Liver (tissue), 9 donors: ENCODE results near the gene NAT9. TPM values are rescaled to one million over a fixed set of nuclear protein-coding genes. Genes with fewer than 3 reads are reported as not detected.
A peak's percentile ranks its signal among the peaks of the same experiment; 100 is the strongest.

Experiments used
- DNase-seq: peaks from one replicate; pipeline ENCODE4 v3.0.0-alpha.2; 2017; ENCODE audit warnings: low spot score
- H3K27ac ChIP-seq, 2 donors: one replicate each; pipeline ENCODE4 v1.7.0; 2013; ENCODE audit warnings: inconsistent platforms in 2 of 2, low read length in 2 of 2, control low read depth in 1 of 2, low read depth in 1 of 2, mild to moderate bottlenecking in 1 of 2
- H3K27me3 ChIP-seq, 4 donors: one replicate each; pipeline versions ENCODE4 v1.6.1 to v1.7.0; 2013; ENCODE audit warnings: low read length in 3 of 4, inconsistent platforms in 1 of 4, mild to moderate bottlenecking in 1 of 4, moderate library complexity in 1 of 4; ENCODE audit not compliant: control insufficient read depth in 4 of 4, insufficient read depth in 4 of 4
- H3K36me3 ChIP-seq, 4 donors: one replicate each; pipeline versions ENCODE4 v1.6.1 to v1.7.0; 2013; ENCODE audit warnings: low read length in 3 of 4, mild to moderate bottlenecking in 3 of 4, low read depth in 1 of 4, moderate library complexity in 1 of 4; ENCODE audit not compliant: control insufficient read depth in 4 of 4, insufficient read depth in 3 of 4
- H3K4me1 ChIP-seq, 4 donors: one replicate each; pipeline versions ENCODE4 v1.6.1 to v1.7.0; 2013; ENCODE audit warnings: low read length in 3 of 4, mild to moderate bottlenecking in 3 of 4, moderate library complexity in 1 of 4; ENCODE audit not compliant: control insufficient read depth in 4 of 4, insufficient read depth in 4 of 4
- H3K4me3 ChIP-seq, 3 donors: one replicate each; pipeline versions ENCODE4 v1.6.1 to v1.7.0; 2013; ENCODE audit warnings: low read length in 3 of 3, control low read depth in 1 of 3, low read depth in 1 of 3, mild to moderate bottlenecking in 1 of 3
- H3K9ac ChIP-seq, 2 donors: one replicate each; pipeline ENCODE4 v1.7.0; 2013; ENCODE audit warnings: low read length in 2 of 2, mild to moderate bottlenecking in 2 of 2, moderate library complexity in 2 of 2, control low read depth in 1 of 2, low read depth in 1 of 2
- H3K9me3 ChIP-seq, 4 donors: one replicate each; pipeline versions ENCODE4 v1.6.1 to v1.7.0; 2013; ENCODE audit warnings: low read length in 3 of 4; ENCODE audit not compliant: control insufficient read depth in 4 of 4
- ATF3 ChIP-seq: IDR thresholded peaks from 2 replicates; pipeline ENCODE4 v1.6.1; 2016; ENCODE audit warnings: antibody characterized with exemption
- CTCF ChIP-seq: fragments of 150-350 bp; IDR thresholded peaks from 2 replicates; pipeline ENCODE4 v1.5.1; 2017; ENCODE audit warnings: improper control_type of control experiment, low read depth, low read length; ENCODE audit not compliant: missing input control
- EGR1 ChIP-seq, 2 donors: IDR thresholded peaks; 2 replicates each; pipeline ENCODE4 v1.6.1; 2016 to 2018; ENCODE audit warnings: antibody characterized with exemption in 2 of 2, low read depth in 2 of 2
- FOXA1 ChIP-seq: IDR thresholded peaks from 2 replicates; pipeline ENCODE4 v1.6.1; 2016; ENCODE audit warnings: antibody characterized with exemption
- FOXA2 ChIP-seq: IDR thresholded peaks from 2 replicates; pipeline ENCODE4 v1.6.1; 2016; ENCODE audit warnings: antibody characterized with exemption
- GABPA ChIP-seq, 2 donors: IDR thresholded peaks in 1 of 2; conservative IDR thresholded peaks in 1 of 2; 2 replicates each; pipeline ENCODE4 v1.6.1; 2016; ENCODE audit warnings: antibody characterized with exemption in 2 of 2, mild to moderate bottlenecking in 1 of 2, moderate library complexity in 1 of 2
- HNF4A ChIP-seq, 2 donors: conservative IDR thresholded peaks; 2 replicates each; pipeline ENCODE4 v1.6.1; 2016; ENCODE audit warnings: antibody characterized with exemption in 2 of 2, mild to moderate bottlenecking in 2 of 2
- HNF4G ChIP-seq: IDR thresholded peaks from 2 replicates; pipeline ENCODE4 v1.6.1; 2016; ENCODE audit warnings: antibody characterized with exemption
- JUND ChIP-seq, 2 donors: IDR thresholded peaks; 2 replicates each; pipeline ENCODE4 v1.6.1; 2016; ENCODE audit warnings: antibody characterized with exemption in 2 of 2
- MAX ChIP-seq: IDR thresholded peaks from 2 replicates; pipeline ENCODE4 v1.6.1; 2016; ENCODE audit warnings: antibody characterized with exemption
- NR2F2 ChIP-seq: IDR thresholded peaks from 2 replicates; pipeline ENCODE4 v1.6.1; 2016; ENCODE audit warnings: antibody characterized with exemption
- RAD21 ChIP-seq, 2 donors: IDR thresholded peaks; 2 replicates each; pipeline ENCODE4 v1.6.1; 2016; ENCODE audit warnings: antibody characterized with exemption in 2 of 2, mild to moderate bottlenecking in 2 of 2
- REST ChIP-seq: IDR thresholded peaks from 2 replicates; pipeline ENCODE4 v1.6.1; 2016; ENCODE audit warnings: antibody characterized with exemption, mild to moderate bottlenecking
- RXRA ChIP-seq, 2 donors: IDR thresholded peaks; 2 replicates each; pipeline ENCODE4 v1.6.1; 2017 to 2018; ENCODE audit warnings: antibody characterized with exemption in 2 of 2, mild to moderate bottlenecking in 1 of 2
- SP1 ChIP-seq: IDR thresholded peaks from 2 replicates; pipeline ENCODE4 v1.6.1; 2018; ENCODE audit warnings: antibody characterized with exemption, mild to moderate bottlenecking
- TAF1 ChIP-seq: conservative IDR thresholded peaks from 2 replicates; pipeline ENCODE4 v1.6.1; 2016; ENCODE audit warnings: antibody characterized with exemption, mild to moderate bottlenecking
- YY1 ChIP-seq: IDR thresholded peaks from 2 replicates; pipeline ENCODE4 v1.6.1; 2016; ENCODE audit warnings: antibody characterized with exemption, mild to moderate bottlenecking
- ZBTB33 ChIP-seq: IDR thresholded peaks from 2 replicates; pipeline ENCODE4 v1.6.1; 2016; ENCODE audit warnings: antibody characterized with exemption
- WGBS: extraction: QIAGEN DNeasy Blood & Tissue Kit; methylation state at CpG from one replicate; pipeline ENCODE4 v1.1.7; 2013; 5-methylcytosine and 5-hydroxymethylcytosine counted together
- polyA plus RNA-seq, 2 donors: library from polyadenylated mRNA; stranded (reverse) in 1 of 2; unstranded in 1 of 2; fragments of 200-250 nt in 1 of 2; fragments of >200 nt in 1 of 2; fragmentation: Nextera tagmentation in 1 of 2; extraction: Ambion mirVana in 1 of 2; gene quantifications; one replicate each; pipeline versions ENCODE4 v1.2.1 to v1.2.3, GENCODE V29; 2013 to 2015
- total RNA-seq, 2 donors: library from RNA; depleted of rRNA; stranded (reverse); fragments of >200 nt; gene quantifications; one replicate each; pipeline ENCODE4 v1.2.3, GENCODE V29; 2014
- donor health status: healthy.
- donor health status: healthy.
- donor health status: healthy.
- donor health status: healthy.
- donor health status: healthy.

The NAT9 gene
- total and polyA plus RNA-seq, 4 donors, result 8.1 to 25.5 (median 17.1) TPM

GRCh38 chr17:74775409-74776043 lies 619 bp downstream of the NAT9 start:
- DNase-seq, result no peak
- Histone ChIP-seq H3K9ac (peak overlapping the region; percentile 61 to 82), H3K36me3 (peaks cover 2 to 19% (median 12%) of the 10 kb centered on the region in 4 donors), H3K9me3 (no peaks in the 10 kb centered on the region), H3K4me3 (peak overlapping the region; percentile 84 to 96 (median 91)), H3K4me1 (peaks cover 2 to 56% (median 30%) of the 10 kb centered on the region in 4 donors), H3K27me3 (no peaks in the 10 kb centered on the region), H3K27ac (peak overlapping the region; percentile 70 to 72)
- WGBS, result 41% methylated on average over 12 of the region's 12 CpGs
- no peak for TF ChIP-seq GABPA (IDR thresholded peaks at IDR 0.05 in 1 of 2, conservative IDR thresholded peaks at IDR 0.05 in 1 of 2)
- TF ChIP-seq HNF4A (conservative IDR thresholded peaks at IDR 0.05), result no peak
- no peak for TF ChIP-seq JUND (IDR thresholded peaks at IDR 0.05)
- TF ChIP-seq RXRA (IDR thresholded peaks at IDR 0.05), result no peak
- no peak for TF ChIP-seq NR2F2
- no peak for TF ChIP-seq MAX

GRCh38 chr17:74773871-74774286 lies 2.3 kb downstream of the NAT9 start:
- Histone ChIP-seq H3K9me3 (no peaks in the 10 kb centered on the region), H3K4me1 (peaks cover 8 to 68% (median 45%) of the 10 kb centered on the region in 4 donors), H3K9ac (no peak overlapping the region), H3K4me3 (no peak overlapping the region), H3K36me3 (peaks cover 6 to 23% (median 14%) of the 10 kb centered on the region in 4 donors), H3K27me3 (no peaks in the 10 kb centered on the region), H3K27ac (peak overlapping the region in 1 of 2 donors; percentile 35)
- TF ChIP-seq MAX (no peak), HNF4A (conservative IDR thresholded peaks at IDR 0.05) (peak in 1 of 2 donors; percentile 57), RXRA (IDR thresholded peaks at IDR 0.05) (peak in 1 of 2 donors; percentile 15), TAF1 (no peak), FOXA2 (no peak)
- DNase-seq, result no peak
- 79% methylated on average over 6 of the region's 6 CpGs for WGBS

- H3K27ac ChIP-seq, result peak overlapping the region; percentile 35 to 36
- no peaks in the 10 kb centered on the region for H3K9me3 ChIP-seq
- DNase-seq, result no peak
- H3K9ac ChIP-seq, result no peak overlapping the region
- no peaks in the 10 kb centered on the region for H3K27me3 ChIP-seq
- H3K4me1 ChIP-seq, result peaks cover 8 to 72% (median 50%) of the 10 kb centered on the region in 4 donors
- TF ChIP-seq EGR1 (IDR thresholded peaks at IDR 0.05; ENCODE audit: low read depth in 2 of 2) (no peak), HNF4G (no peak), TAF1 (no peak), REST (no peak), CTCF (no peak), FOXA2 (no peak), FOXA1 (no peak), JUND (IDR thresholded peaks at IDR 0.05) (no peak), RXRA (IDR thresholded peaks at IDR 0.05) (no peak), ZBTB33 (no peak), GABPA (IDR thresholded peaks at IDR 0.05 in 1 of 2, conservative IDR thresholded peaks at IDR 0.05 in 1 of 2) (no peak), YY1 (no peak), SP1 (no peak), RAD21 (IDR thresholded peaks at IDR 0.05) (no peak), NR2F2 (no peak), ATF3 (no peak), HNF4A (conservative IDR thresholded peaks at IDR 0.05) (no peak), MAX (no peak)
- H3K4me3 ChIP-seq, result no peak overlapping the region
- peaks cover 9 to 26% (median 16%) of the 10 kb centered on the region in 4 donors for H3K36me3 ChIP-seq
- 81% methylated on average over 6 of the region's 6 CpGs for WGBS
Observed at GRCh38 chr17:74773414-74773813, 2.7 kb downstream of the NAT9 start.
